ENCODE data around the gene RBBP8. TPM values are rescaled to one million over a fixed set of nuclear protein-coding genes. Genes with fewer than 3 reads are reported as not detected.

The RBBP8 gene
- total RNA-seq, 1 donor from 2014 or later: 57.0 TPM

- H3K4me3 ChIP-seq (ENCODE audit: low read depth, low read length): peak overlapping the region; percentile 55
- no peak for DNase-seq (ENCODE audit: low read depth)
- no peak for TF ChIP-seq CTCF (conservative IDR thresholded peaks at IDR 0.05; ENCODE audit: low read depth, low read length)
Observed at GRCh38 chr18:22975508-22975907, 42.4 kb downstream of the RBBP8 start.

- H3K4me3 ChIP-seq (ENCODE audit: low read depth, low read length): peak overlapping the region; percentile 55
- DNase-seq (ENCODE audit: low read depth): peak; percentile 93
- TF ChIP-seq CTCF (conservative IDR thresholded peaks at IDR 0.05; ENCODE audit: low read depth, low read length): peak; percentile 5
Observed at GRCh38 chr18:22977847-22978701, 44.9 kb downstream of the RBBP8 start.

- no peak for TF ChIP-seq CTCF (conservative IDR thresholded peaks at IDR 0.05; ENCODE audit: low read depth, low read length)
- H3K4me3 ChIP-seq (ENCODE audit: low read depth, low read length): no peak overlapping the region
- no peak for DNase-seq (ENCODE audit: low read depth)
Observed at GRCh38 chr18:22980394-22980793, 47.3 kb downstream of the RBBP8 start.

GRCh38 chr18:22981274-22982133 is 48.4 kb downstream of the RBBP8 start:
- no peak for TF ChIP-seq CTCF (conservative IDR thresholded peaks at IDR 0.05; ENCODE audit: low read depth, low read length)
- H3K4me3 ChIP-seq (ENCODE audit: low read depth, low read length): no peak overlapping the region
- DNase-seq (ENCODE audit: low read depth): no peak

- TF ChIP-seq CTCF (conservative IDR thresholded peaks at IDR 0.05; ENCODE audit: low read depth, low read length): peak; percentile 53
- H3K4me3 ChIP-seq (ENCODE audit: low read depth, low read length): no peak overlapping the region
- no peak for DNase-seq (ENCODE audit: low read depth)
Observed at GRCh38 chr18:22983175-22983574, 50.0 kb downstream of the RBBP8 start.

GRCh38 chr18:22985250-22985649 is 52.1 kb downstream of the RBBP8 start:
- no peak for TF ChIP-seq CTCF (conservative IDR thresholded peaks at IDR 0.05; ENCODE audit: low read depth, low read length)
- DNase-seq (ENCODE audit: low read depth): no peak
- no peak overlapping the region for H3K4me3 ChIP-seq (ENCODE audit: low read depth, low read length)
